OCI-LY3 (cell line): Measurements from ENCODE around the gene EHHADH.

Experiments used
- EZH2phosphoT487 ChIP-seq: fragments of 200-600 bp; shearing (Covaris generic); IDR thresholded peaks from 2 replicates; pipeline ENCODE4 v1.6.1; 2018; ENCODE audit warnings: antibody characterized with exemption, mixed run types, low read depth
- TF ChIP-seq, protein P1 (sequence below): fragments of 200-600, 300-600 bp; sonication (generic); IDR thresholded peaks from 2 replicates; pipeline ENCODE4 v1.5.1; 2014; ENCODE audit warnings: antibody characterized with exemption, low read length, low read depth

DNA sequence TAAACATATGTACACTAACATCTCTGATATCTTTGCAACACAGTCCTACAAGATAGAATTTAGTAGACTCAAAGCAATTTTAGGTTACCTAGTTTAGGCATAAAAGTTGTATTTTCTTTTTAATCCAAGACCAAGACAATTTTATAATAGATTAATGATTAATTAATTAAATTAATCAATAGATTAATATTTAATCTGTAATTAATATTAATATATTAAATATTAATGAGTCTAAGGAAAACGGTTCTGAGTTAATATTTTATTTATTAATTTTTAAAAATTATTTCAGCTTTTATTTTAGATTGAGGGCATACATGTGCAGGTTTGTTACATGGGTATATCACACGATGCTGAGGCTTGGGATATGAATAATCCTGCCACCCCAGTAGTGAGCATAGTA, 49.0 kb downstream of the EHHADH start:
- TF ChIP-seq, protein P1, sequence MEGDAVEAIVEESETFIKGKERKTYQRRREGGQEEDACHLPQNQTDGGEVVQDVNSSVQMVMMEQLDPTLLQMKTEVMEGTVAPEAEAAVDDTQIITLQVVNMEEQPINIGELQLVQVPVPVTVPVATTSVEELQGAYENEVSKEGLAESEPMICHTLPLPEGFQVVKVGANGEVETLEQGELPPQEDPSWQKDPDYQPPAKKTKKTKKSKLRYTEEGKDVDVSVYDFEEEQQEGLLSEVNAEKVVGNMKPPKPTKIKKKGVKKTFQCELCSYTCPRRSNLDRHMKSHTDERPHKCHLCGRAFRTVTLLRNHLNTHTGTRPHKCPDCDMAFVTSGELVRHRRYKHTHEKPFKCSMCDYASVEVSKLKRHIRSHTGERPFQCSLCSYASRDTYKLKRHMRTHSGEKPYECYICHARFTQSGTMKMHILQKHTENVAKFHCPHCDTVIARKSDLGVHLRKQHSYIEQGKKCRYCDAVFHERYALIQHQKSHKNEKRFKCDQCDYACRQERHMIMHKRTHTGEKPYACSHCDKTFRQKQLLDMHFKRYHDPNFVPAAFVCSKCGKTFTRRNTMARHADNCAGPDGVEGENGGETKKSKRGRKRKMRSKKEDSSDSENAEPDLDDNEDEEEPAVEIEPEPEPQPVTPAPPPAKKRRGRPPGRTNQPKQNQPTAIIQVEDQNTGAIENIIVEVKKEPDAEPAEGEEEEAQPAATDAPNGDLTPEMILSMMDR, result no peak
- TF ChIP-seq EZH2phosphoT487, result no peak
